Smooth muscle cell (in vitro differentiated cells): Measurements from ENCODE around the gene MED20. TPM values are rescaled to one million over a fixed set of nuclear protein-coding genes. Genes with fewer than 3 reads are reported as not detected.

Experiments
- DNase-seq: peaks from one replicate; lab custom pipeline; 2025; ENCODE audit not compliant: unreplicated experiment; lab: John Stamatoyannopoulos, UW
- H2AFZ ChIP-seq: fragments of 200-600 bp; sonication (generic); 2 replicates; pipeline ENCODE4 v1.6.0; 2016; ENCODE audit warnings: antibody characterized with exemption, low read depth, mild to moderate bottlenecking
- H3F3A ChIP-seq: fragments of 200-600 bp; sonication (generic); 2 replicates; pipeline ENCODE4 v1.6.0; 2017; ENCODE audit warnings: antibody characterized with exemption, low read depth
- H3K27ac ChIP-seq: fragments of 200-600 bp; sonication (generic); 2 replicates; pipeline ENCODE4 v1.5.1; 2016; ENCODE audit warnings: low read depth, mild to moderate bottlenecking
- H3K27me3 ChIP-seq: fragments of 200-600 bp; sonication (generic); 2 replicates; pipeline ENCODE4 v1.6.1; 2016; ENCODE audit warnings: low read depth, mild to moderate bottlenecking
- H3K36me3 ChIP-seq: fragments of 200-600 bp; sonication (generic); 2 replicates; pipeline ENCODE4 v1.5.1; 2016; ENCODE audit warnings: low read depth
- H3K4me1 ChIP-seq: fragments of 200-600 bp; sonication (generic); 2 replicates; pipeline ENCODE4 v1.5.1; 2016; ENCODE audit warnings: low read depth
- H3K4me2 ChIP-seq: fragments of 200-600 bp; sonication (generic); 2 replicates; pipeline ENCODE4 v1.6.0; 2016; ENCODE audit warnings: mild to moderate bottlenecking
- H3K4me3 ChIP-seq: fragments of 200-600 bp; sonication (generic); 2 replicates; pipeline ENCODE4 v1.5.1; 2016; ENCODE audit warnings: mild to moderate bottlenecking
- H3K79me2 ChIP-seq: fragments of 200-600 bp; sonication (generic); 2 replicates; pipeline ENCODE4 v1.6.0; 2016; ENCODE audit warnings: low read depth, mild to moderate bottlenecking
- H3K9ac ChIP-seq: fragments of 200-600 bp; sonication (generic); 2 replicates; pipeline ENCODE4 v1.6.0; 2016; ENCODE audit warnings: low read depth
- H3K9me3 ChIP-seq: fragments of 200-600 bp; sonication (generic); replicated peaks from 2 replicates; pipeline ENCODE4 v1.5.1; 2016; ENCODE audit warnings: low read depth
- H4K20me1 ChIP-seq: fragments of 200-600 bp; sonication (generic); 2 replicates; pipeline ENCODE4 v1.6.0; 2016; ENCODE audit warnings: low read depth
- WGBS: methylation state at CpG from one replicate; pipeline ENCODE4 v1.1.7; 2016; ENCODE audit warnings: low lambda C conversion rate; 5-methylcytosine and 5-hydroxymethylcytosine counted together
- polyA plus RNA-seq: library from polyadenylated mRNA; unstranded; fragments of >200 nt; fragmentation: Nextera tagmentation; extraction: Ambion mirVana; gene quantifications from 2 replicates; pipeline ENCODE4 v1.2.1, GENCODE V29; 2016
- total RNA-seq: library from RNA; depleted of rRNA; stranded (reverse); fragments of >200 nt; gene quantifications from 2 replicates; pipeline ENCODE4 v1.2.3, GENCODE V29; 2014
- TF ChIP-seq, protein P1 (sequence below): fragments of 200-600 bp; sonication (generic); IDR thresholded peaks from 2 replicates; pipeline ENCODE4 v1.5.1; 2017; ENCODE audit warnings: borderline replicate concordance, mild to moderate bottlenecking, antibody characterized with exemption; ENCODE audit not compliant: insufficient read depth, poor library complexity, severe bottlenecking

Gene MED20
- total and polyA plus RNA-seq, 2 experiments from 2014 or later: 13.2 to 14.9 TPM

- Histone ChIP-seq H3K9ac (peak within 1 kb of the TSS; percentile 90), H3K36me3 (no peaks in the 10 kb centered on the region), H2AFZ (peak within 1 kb of the TSS; percentile 85), H3K4me2 (peak within 1 kb of the TSS; percentile 84), H3K4me3 (peak within 1 kb of the TSS; percentile 95), H3F3A (peaks cover 7% of the 10 kb centered on the region), H3K4me1 (peaks cover 6% of the 10 kb centered on the region), H3K79me2 (no peaks in the 10 kb centered on the region), H3K27me3 (no peaks in the 10 kb centered on the region), H4K20me1 (peaks cover 12% of the 10 kb centered on the region), H3K9me3 (no peaks in the 10 kb centered on the region), H3K27ac (peak within 1 kb of the TSS; percentile 64)
- TF ChIP-seq, protein P1, sequence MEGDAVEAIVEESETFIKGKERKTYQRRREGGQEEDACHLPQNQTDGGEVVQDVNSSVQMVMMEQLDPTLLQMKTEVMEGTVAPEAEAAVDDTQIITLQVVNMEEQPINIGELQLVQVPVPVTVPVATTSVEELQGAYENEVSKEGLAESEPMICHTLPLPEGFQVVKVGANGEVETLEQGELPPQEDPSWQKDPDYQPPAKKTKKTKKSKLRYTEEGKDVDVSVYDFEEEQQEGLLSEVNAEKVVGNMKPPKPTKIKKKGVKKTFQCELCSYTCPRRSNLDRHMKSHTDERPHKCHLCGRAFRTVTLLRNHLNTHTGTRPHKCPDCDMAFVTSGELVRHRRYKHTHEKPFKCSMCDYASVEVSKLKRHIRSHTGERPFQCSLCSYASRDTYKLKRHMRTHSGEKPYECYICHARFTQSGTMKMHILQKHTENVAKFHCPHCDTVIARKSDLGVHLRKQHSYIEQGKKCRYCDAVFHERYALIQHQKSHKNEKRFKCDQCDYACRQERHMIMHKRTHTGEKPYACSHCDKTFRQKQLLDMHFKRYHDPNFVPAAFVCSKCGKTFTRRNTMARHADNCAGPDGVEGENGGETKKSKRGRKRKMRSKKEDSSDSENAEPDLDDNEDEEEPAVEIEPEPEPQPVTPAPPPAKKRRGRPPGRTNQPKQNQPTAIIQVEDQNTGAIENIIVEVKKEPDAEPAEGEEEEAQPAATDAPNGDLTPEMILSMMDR: no peak
- WGBS: under 1% methylated on average over 41 of the region's 55 CpGs
- DNase-seq: peak; percentile 80
These were observed 25.4 kb downstream of the MED20 start, which contains the start of gene USP49 for GRCh38 chr6:41895300-41896233. USP49 (minus strand) TSS chr6:41895375; CDS start chr6:41806983, 88,392 bp downstream.

DNA sequence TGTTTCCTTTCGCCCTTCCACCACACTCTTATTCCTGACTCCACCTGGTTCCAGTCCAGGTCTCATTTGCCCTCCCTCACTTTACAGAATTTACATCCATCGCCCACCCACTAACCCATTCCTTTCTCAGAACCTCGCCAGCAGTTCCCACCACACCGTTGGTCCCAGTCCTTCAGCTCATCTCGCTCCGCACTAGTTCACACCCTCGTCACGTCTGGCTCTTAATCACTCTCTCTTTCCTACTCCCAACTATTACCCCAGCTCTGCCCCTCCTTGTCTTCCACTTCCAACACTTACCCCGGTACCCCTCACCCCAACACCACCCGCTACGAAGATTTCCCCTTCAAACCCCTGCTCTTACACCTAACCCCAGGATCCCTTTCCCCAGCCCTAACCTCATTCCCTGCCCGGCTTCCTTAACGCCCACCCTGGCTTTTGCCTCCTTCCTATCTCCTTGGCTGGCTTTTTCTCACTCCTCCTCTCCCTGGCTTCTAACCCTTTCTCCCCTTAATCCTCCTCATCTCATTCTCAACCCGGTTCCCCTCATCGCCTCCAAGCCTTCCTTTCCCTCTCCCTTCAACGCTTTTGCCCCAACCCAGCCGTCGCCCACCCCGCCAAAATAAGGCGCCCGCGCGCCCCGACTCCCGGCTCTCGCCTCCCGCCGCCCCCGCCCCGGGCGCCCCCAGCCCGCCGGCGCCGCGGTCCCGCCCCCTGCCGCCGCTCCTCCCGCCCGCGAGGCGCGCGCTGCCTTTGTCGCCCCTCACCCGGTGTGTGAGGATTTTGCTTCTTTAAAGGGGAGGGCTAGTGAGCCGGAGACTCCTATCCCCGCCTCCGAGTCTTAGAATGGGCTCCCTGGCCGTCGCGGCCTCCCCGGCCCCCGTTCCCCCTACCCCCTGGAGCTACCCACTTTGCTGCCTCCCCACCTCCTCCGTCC lies 26.3 kb downstream of the MED20 start:
- no peak overlapping the region for H3K27ac ChIP-seq
- peak overlapping the region; percentile 95 for H3K4me3 ChIP-seq
- no peaks in the 10 kb centered on the region for H3K36me3 ChIP-seq
- peak overlapping the region; percentile 84 for H3K4me2 ChIP-seq
- peaks cover 6% of the 10 kb centered on the region for H3K4me1 ChIP-seq
- no peaks in the 10 kb centered on the region for H3K27me3 ChIP-seq
- no peaks in the 10 kb centered on the region for H3K79me2 ChIP-seq
- peaks cover 12% of the 10 kb centered on the region for H4K20me1 ChIP-seq
- H3K9me3 ChIP-seq: no peaks in the 10 kb centered on the region
- TF ChIP-seq, protein P1: no peak
- peak overlapping the region; percentile 90 for H3K9ac ChIP-seq
- peak overlapping the region; percentile 85 for H2AFZ ChIP-seq
- 1% methylated on average over 41 of the region's 56 CpGs for whole genome bisulfite sequencing
- no peak for DNase-seq
- H3F3A ChIP-seq: peaks cover 7% of the 10 kb centered on the region

GRCh38 chr6:41892921-41893564 lies 27.9 kb downstream of the MED20 start:
- no peak overlapping the region for H3K4me2 ChIP-seq
- H3K27ac ChIP-seq: no peak overlapping the region
- no peak overlapping the region for H3K9ac ChIP-seq
- no peak overlapping the region for H3K4me3 ChIP-seq
- no peak overlapping the region for H2AFZ ChIP-seq
- peaks cover 12% of the 10 kb centered on the region for H4K20me1 ChIP-seq
- DNase-seq: no peak
- no peaks in the 10 kb centered on the region for H3K27me3 ChIP-seq
- peaks cover 6% of the 10 kb centered on the region for H3K4me1 ChIP-seq
- no peaks in the 10 kb centered on the region for H3K9me3 ChIP-seq
- TF ChIP-seq, protein P1: no peak
- peaks cover 7% of the 10 kb centered on the region for H3F3A ChIP-seq
- H3K79me2 ChIP-seq: no peaks in the 10 kb centered on the region
- 58% methylated on average over 4 of the region's 4 CpGs for WGBS
- H3K36me3 ChIP-seq: no peaks in the 10 kb centered on the region
